Breast epithelium (tissue), 3 donors: Measurements from ENCODE around the gene C4orf50.

Experiments used
- CTCF ChIP-seq, 3 donors: fragments of 450-650 bp; IDR thresholded peaks; one replicate each; pipeline ENCODE4 v1.5.1; 2016 to 2017; ENCODE audit warnings: antibody characterized with exemption in 3 of 3, mild to moderate bottlenecking in 3 of 3, moderate library complexity in 3 of 3
- POLR2A ChIP-seq: fragments of 450-650 bp; IDR thresholded peaks from one replicate; pipeline ENCODE4 v1.6.1; 2016; ENCODE audit warnings: antibody characterized with exemption, mild to moderate bottlenecking, moderate library complexity
- POLR2AphosphoS5 ChIP-seq, 3 donors: sonication (generic); formaldehyde crosslinking; IDR thresholded peaks; one replicate each; pipeline ENCODE4 v1.6.1; 2017; ENCODE audit warnings: antibody characterized with exemption in 3 of 3

GRCh38 chr4:5968246-5968645 is 50.0 kb downstream of the C4orf50 start:
- no peak for TF ChIP-seq POLR2AphosphoS5 (IDR thresholded peaks at IDR 0.05)
- TF ChIP-seq CTCF (IDR thresholded peaks at IDR 0.05), result no peak
- no peak for TF ChIP-seq POLR2A
